Putamen (tissue), 1 donor: ENCODE results near the gene LZTS3.
"Not testable (repeated sequence)": the region's sequence is repeated elsewhere in the genome, so short reads cannot be mapped to it uniquely, and the experiment has no call there.

ENCODE experiments used
- DNase-seq: peaks from one replicate; pipeline ENCODE4 v3.0.0-alpha.2; 2016; ENCODE audit warnings: low spot score

The LZTS3 gene

GRCh38 chr20:3167738-3168078, 5.6 kb downstream of the LZTS3 start:
- DNase-seq, result no peak

GRCh38 chr20:3166913-3167342, 6.4 kb downstream of the LZTS3 start:
- no peak for DNase-seq

- no peak for DNase-seq
These were observed 6.9 kb downstream of the LZTS3 start for GRCh38 chr20:3166338-3166912.

GRCh38 chr20:3165473-3166337, 7.6 kb downstream of the LZTS3 start:
- peak; percentile 63 for DNase-seq

GRCh38 chr20:3164763-3165410, 8.5 kb downstream of the LZTS3 start:
- DNase-seq, result no peak

- no peak for DNase-seq
These were observed 9.1 kb downstream of the LZTS3 start for GRCh38 chr20:3164043-3164762.

- DNase-seq, result no peak
These were observed 10.0 kb downstream of the LZTS3 start for GRCh38 chr20:3163099-3164042.

- DNase-seq, result no peak
These were observed 11.2 kb downstream of the LZTS3 start for GRCh38 chr20:3162080-3162611.

- DNase-seq, result no peak
These were observed 11.9 kb downstream of the LZTS3 start for GRCh38 chr20:3161316-3162079.

- no peak for DNase-seq
These were observed 12.9 kb downstream of the LZTS3 start for GRCh38 chr20:3160418-3160817.

- DNase-seq, result no peak
These were observed 14.3 kb downstream of the LZTS3 start for GRCh38 chr20:3158968-3159431.

GRCh38 chr20:3157817-3158216, 15.5 kb downstream of the LZTS3 start:
- DNase-seq, result no peak

- no peak for DNase-seq
These were observed 16.3 kb downstream of the LZTS3 start for GRCh38 chr20:3156811-3157619.

GRCh38 chr20:3152057-3152644, 21.2 kb downstream of the LZTS3 start:
- DNase-seq, result not testable (repeated sequence)

- DNase-seq, result no peak
These were observed 22.4 kb downstream of the LZTS3 start for GRCh38 chr20:3150908-3151307.

- DNase-seq, result no peak
These were observed 26.5 kb downstream of the LZTS3 start for GRCh38 chr20:3146732-3147341.

- DNase-seq, result no peak
These were observed 31.6 kb downstream of the LZTS3 start for GRCh38 chr20:3141757-3142156.

GRCh38 chr20:3137492-3137891, 35.9 kb downstream of the LZTS3 start:
- DNase-seq, result no peak
